Fibroblast of lung (primary cell): Measurements from ENCODE around the gene ERBB4.

Experiments used
- CTCF ChIP-seq, 2 donors: IDR thresholded peaks in 1 of 2; conservative IDR thresholded peaks in 1 of 2; 1 replicate in 1 of 2; 2 replicates in 1 of 2; pipeline ENCODE4 v1.5.1; 2011 to 2012; ENCODE audit warnings: low read length in 2 of 2, control low read depth in 1 of 2, inconsistent platforms in 1 of 2, low read depth in 1 of 2, mild to moderate bottlenecking in 1 of 2
- EZH2 ChIP-seq: IDR thresholded peaks from 2 replicates; pipeline ENCODE4 v1.5.1; 2012; ENCODE audit warnings: low read length, control low read depth, mild to moderate bottlenecking; ENCODE audit errors: missing control alignments

- no peak for TF ChIP-seq CTCF (conservative IDR thresholded peaks at IDR 0.05 in 1 of 2, IDR thresholded peaks at IDR 0.05 in 1 of 2; ENCODE audit: low read depth in 1 of 2, low read length in 2 of 2)
- TF ChIP-seq EZH2 = no peak
Measured at GRCh38 chr2:212135739-212136138, 402.9 kb downstream of the ERBB4 start.
